CD4-positive, alpha-beta T cell treated with Interleukin-4 for 1 hour (primary cell): ENCODE measurements around the gene SAP25.

ENCODE experiments used
- DNase-seq, 2 donors: peaks; one replicate each; pipeline ENCODE4 v3.0.0-alpha.2; 2020 to 2022

SAP25 gene

DNA sequence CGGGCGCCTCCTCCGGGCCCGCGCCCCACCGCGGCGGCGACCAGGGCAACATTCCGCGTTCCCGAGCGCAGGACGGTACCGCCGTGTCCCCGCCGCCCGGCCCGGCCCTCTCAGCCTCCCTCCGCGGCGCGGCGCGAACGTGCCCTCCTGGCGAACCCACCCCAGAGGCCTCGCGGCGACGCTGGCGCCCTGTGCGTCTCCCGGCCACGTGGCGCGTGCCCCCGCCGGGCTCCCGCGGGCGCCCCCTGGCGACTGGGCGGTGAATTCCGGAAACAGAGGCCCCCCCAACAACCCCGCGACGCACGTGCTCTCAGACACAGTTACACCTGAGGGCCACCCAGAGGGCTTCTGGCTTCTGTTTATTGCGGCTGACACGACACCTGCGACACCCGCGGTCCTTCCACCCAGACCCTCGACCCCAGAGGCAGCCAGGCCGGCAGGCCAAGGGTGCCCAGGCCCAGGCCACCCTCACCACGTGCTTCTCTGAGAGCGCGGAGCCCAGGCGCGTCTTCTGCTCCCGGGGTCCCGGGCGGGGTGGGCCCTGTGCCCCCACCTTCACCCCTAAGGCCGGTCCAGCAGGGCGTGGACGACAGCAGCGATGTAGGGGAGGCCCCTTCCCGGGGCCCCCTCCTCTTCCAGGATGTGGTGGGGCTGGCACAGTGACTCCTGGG is at the start of gene SAP25:
Gene SAP25 (minus strand): TSS at position 210 of the 671 bp plus-strand sequence. CDS start 158 bp downstream, at position 52.
- no peak for DNase-seq

DNA sequence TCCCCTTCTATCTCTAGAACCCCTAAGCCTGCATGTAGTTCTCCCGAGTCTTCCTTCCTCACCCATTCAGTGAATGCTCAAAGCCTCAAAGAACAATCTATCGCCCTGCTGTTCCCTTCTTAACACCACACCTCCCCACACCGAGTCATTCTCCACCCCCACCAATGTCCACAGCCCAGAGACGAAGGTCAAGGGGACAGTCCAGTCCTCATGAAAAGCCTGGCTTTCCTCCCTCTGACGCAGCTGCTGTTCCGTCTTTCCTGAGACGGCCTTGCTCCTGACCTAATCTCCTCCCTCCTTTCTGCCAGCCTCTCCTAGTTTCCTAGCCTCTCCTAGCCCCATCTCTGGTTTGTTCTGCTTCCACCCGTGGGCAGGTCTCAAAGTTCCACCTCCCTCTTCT is 47.9 kb upstream of the SAP25 start:
- DNase-seq, result no peak

DNA sequence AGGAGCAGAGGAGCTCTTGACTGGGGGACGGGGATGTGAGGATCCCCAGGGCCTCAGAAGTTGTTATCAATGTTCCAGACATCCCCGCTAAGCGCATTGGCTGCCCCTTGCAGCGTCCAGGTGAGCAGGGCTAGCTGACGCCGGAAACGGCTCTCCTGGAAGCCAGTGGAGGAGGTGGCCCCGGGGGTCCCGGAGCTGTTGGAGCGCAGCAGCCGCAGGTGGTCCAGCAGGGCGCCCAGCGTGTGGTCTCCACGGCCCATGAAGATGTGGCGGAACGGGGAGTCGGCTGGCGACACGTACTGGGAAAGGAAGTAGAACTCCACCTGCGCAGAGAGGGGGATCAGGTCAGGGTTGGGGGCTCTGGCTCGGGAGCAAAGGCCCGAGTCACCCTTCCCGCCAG is 47.1 kb upstream of the SAP25 start:
- no peak for DNase-seq

DNA sequence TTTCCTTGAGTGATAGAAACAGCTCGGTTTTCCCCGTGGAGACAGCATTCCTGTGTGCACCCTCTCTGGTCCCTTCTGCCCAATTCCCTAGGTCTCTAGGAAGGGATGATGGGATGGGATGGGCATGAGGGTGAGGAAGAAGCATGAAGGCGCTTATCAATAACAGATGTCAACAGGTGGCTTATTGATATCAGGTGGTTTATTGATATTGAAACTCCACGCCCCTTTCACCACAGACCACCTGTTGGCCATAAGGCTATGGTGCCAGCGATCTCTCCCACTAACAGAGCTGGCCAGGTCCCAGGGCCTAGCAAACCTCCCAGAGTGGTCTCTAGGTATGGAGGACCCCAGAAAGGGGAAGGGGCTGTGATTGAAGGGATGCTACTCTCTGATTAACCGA is 46.5 kb upstream of the SAP25 start:
- no peak for DNase-seq

DNA sequence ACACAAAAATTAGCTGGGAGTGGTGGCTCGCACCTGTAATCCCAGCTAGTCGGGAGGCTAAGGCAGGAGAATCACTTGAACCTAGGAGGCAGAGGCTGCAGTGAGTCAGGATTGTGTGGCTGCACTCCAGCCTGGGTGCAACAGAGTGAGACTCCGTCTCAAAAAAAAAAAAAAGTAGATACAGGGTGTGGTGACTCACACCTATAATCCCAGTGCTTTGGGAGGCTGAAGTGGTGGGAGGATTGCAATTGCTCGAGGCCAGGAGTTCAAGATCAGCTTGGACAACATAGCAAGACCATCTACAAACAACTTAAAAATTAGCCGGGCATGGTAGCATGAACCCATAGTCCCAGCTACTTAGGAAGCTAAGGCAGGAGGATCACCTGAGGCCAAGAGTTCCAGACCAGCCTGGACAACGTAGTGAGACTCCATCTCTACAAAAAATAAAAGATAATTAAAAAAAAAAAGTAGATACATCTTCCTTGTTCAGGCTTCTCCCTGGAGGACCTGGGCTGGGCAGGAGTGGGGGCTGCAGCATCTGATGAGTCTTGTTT is 40.7 kb upstream of the SAP25 start:
- DNase-seq, result no peak

DNA sequence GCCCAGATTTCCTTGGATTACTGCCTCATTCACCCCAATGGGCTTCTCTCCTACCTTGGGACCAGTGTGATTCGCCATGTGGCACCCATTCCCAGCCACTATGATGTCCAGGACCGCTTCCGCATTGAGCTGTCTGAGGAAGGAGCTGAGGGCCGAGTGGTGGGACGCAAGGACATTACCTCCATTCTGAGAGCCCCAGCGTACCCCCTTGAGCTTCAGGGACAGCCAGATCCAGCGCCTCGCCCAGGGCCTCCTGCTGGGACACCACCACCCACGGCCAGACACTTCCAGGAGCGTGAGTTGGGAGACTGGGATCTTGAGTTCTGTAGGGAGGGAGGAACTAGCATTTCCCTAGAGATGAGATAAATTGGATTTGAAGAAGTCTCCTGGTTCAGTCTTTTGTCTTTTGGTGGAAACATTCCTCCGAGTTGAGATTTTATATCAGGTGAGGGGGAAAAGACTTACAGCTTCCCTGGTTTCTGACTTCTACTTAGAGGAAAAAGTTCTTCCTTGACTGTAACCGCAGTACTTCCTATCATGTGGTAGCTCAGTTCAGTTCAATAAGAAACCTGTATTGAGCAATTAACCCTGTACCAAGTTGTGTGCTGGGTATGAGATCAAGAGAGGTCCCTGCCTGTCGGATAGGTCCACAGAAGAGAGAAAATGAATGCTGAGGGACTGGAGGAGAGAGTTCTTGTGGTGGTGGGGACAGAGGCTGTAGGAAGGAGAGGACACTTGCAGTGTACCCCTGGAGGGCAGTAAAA is 39.9 kb upstream of the SAP25 start:
- DNase-seq, result no peak

DNA sequence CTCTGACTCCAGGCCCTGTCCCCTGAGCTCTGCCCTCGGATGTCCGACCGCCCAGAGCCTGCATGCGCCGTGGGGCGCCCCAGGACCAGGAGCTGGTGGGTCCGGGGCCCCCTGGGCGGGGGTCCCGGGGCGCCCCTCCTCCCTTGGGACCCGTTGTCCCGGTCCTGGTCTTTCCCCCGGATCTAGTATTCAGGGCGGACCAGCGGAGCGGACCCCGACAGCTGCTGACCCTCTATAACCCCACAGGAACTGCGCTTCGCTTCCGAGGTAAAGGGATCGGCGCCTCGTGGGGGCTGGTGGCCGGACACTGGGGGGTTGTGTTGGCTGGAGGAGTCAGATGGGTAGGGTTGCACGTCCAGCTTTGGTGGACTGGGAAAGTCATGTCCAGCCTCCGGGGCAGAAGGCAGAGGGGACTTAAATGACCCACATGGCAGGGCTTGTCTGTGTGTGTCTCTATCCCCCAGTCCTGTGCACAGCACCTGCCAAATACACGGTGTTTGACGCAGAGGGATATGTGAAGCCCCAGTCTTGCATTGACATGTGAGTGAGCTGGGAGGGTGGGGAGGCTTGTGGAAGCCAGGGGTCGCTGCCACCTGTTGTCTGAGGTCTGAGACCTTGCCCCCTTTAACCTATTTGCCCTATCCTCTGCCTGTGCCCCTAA is 39.2 kb upstream of the SAP25 start:
- DNase-seq, result peak; percentile 21

DNA sequence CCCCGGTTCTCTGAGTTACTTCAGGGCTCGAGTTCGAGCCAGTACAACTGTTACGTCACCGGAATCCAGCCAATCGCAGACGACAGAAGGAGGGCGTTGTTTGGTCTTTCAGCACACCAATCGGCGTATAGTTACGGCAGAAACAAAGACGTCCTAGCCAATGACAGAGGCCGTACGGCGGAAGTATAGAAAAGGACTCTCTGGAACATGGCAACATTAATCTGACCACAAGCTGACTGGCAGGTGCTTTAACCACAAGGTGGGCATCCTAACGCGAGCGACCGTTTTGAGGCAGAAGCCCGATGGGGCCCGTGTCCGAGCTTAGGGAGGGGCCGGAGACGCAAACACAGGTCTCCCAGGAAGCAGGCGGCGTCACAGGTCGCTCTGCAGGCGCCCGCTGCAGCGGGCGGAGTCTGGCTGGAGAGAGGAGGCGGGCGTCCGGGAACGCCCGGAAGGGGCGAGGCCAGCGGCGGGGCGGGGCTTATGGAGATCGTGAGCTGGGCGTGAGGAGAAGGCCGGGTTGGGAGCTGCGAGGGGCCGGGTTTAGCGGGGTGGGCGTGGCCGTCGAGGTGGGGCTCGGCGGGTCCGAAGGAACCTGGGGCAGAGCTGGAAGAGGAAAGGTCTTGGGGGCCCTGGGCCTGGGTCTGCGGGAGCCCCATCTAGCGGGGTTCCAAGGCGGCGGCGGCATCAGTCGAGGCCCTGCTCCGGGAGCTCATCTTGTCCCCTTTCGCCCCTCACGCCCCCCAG is 38.5 kb upstream of the SAP25 start, which contains the start of gene MOSPD3:
Gene MOSPD3 (plus strand): TSS at position 558 of the 747 bp plus-strand sequence. CDS start 252 bp downstream, outside the sequence.
- peak; percentile 98 for DNase-seq

DNA sequence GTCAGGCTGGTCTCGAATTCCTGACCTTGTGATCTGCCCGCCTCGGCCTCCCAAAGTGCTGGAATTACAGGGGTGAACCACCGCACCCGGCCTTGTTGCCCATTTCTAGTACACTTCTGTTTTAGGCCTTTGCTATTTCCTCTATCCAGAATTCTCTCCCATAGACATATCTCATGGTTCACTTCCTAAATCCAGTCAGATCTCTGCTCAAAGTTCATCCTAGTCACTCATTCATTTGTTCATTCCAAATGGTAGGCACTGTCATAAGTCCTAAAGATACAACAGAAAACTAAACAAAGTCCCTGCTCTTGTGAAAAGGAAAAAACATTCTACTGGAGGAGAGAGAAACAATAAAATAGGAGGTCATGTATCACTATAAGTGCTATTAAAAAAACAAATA is 36.3 kb upstream of the SAP25 start:
- DNase-seq, result no peak

DNA sequence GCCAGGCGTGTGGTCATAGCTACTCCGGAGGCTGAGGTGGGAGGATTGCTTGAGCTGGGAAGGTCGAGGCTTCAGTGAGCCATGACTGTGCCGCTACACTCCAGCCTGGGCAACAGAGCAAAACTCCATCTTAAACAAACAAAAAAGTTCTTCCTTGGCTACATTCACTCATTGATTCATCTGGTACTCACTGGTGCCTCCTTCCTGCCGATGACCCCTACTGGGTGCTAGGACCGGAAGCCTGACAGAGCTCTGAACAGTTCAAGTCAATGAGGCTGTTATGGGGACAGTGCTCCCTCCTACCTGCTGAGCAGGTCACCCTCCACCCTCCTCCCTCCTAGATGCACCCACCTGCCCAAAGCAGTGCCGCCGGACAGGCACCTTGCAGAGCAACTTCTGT is 33.4 kb upstream of the SAP25 start:
- no peak for DNase-seq

DNA sequence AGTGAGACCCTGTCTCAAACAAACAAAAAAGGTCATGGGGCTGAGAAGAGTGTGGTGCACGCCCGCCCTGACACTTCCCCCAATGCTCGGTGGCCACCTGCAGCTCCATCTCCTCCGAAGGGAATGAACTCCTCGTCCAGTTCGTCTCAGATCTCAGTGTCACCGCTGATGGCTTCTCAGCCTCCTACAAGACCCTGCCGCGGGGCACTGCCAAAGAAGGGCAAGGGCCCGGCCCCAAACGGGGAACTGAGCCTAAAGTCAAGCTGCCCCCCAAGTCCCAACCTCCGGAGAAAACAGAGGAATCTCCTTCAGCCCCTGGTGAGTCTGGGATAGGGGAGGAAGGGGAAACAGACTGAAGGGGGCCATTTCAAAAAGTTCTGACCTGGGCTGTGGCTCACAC is 32.6 kb upstream of the SAP25 start:
- DNase-seq, result no peak

DNA sequence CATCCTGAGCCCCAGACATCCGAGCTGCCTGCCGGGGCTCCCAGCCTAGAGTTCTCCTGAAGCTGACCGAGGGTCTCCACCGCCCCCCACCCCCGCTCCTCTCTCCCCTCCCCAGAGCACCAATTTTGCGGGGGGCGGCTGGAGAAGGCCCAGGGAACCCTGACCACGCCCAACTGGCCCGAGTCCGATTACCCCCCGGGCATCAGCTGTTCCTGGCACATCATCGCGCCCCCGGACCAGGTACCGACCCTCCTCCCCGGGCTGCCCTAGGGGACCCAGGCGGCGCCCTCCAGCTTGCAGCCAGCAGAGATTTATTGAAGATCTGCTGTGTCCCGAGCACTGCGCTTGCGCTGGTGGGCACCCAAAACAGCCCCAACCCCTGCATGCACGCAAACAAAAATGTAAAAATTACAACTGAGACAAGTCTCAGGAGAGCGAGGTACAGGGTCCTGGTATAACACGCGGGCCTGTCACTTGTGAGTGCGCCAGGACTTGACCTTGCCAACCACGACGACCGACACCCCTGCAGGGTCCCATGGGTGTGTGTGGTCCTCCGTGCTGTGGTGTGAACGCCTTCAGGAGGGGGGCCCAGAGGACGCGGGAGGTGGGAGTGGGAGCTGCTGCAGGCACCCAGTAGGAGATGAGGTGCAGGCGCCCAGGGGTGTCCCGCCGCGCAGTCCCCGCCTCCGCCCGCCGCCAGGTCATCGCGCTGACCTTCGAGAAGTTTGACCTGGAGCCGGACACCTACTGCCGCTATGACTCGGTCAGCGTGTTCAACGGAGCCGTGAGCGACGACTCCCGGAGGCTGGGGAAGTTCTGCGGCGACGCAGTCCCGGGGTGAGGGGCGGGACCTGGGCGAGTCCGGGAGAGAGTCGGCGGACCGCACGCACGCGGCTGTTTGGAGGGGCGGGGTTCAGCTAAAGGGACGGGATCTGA is 31.5 kb upstream of the SAP25 start:
- peak; percentile 29 to 35 for DNase-seq

DNA sequence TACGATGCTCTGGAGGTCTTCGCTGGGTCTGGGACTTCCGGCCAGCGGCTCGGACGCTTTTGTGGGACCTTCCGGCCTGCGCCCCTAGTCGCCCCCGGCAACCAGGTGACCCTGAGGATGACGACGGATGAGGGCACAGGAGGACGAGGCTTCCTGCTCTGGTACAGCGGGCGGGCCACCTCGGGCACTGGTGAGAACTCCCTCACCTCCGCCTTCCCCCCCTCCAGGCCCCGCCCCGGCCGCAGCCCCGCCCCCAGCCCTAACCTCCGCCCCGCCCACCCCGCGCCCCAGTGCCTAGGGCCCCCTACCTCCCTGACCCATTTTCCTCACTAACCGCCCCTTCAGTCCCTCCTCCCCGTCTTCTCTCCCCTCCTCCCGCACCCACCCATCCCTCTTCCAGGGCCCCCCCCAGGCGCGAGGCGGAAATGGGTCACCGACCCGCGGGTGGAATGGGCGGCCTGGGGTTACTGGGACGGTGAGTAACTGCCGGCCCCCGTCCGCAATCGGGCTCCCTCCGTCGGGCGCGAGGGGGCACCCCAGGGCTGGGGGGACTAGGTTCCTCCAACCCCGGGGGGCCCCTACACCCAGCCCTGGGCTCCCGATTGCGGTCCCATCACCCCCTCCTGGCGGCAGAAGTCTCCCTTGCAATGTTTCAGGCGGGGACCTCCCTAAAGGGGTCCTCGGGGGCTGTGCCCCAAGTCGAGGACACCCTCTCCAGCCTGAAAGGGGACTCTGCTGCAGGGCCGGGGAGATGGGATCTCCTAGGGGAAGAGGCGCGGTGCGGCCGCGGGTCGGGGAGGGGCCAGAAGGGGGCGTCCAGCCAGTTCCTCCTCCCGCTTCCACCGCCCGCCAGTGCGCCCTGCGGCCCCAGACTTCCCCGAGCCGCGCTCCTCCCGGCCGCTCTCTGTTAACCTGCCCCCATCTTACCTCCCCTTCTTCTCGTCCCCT is 30.6 kb upstream of the SAP25 start:
- DNase-seq, result peak; percentile 78 to 87

DNA sequence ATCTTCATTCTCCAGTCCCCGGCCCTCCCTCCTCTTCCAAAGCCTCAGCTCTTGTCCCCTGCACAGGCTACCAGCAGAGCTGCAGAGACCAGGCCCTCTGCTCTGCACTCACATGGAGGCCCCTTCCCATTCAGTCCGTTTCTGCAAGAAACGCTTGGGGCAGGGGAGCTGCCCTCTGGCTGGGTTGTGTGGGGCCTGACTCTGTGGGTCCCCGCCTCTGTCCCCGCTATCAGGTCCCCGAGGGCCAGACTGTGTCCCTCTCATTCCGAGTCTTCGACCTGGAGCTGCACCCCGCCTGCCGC is 30.0 kb upstream of the SAP25 start:
- DNase-seq, result no peak

DNA sequence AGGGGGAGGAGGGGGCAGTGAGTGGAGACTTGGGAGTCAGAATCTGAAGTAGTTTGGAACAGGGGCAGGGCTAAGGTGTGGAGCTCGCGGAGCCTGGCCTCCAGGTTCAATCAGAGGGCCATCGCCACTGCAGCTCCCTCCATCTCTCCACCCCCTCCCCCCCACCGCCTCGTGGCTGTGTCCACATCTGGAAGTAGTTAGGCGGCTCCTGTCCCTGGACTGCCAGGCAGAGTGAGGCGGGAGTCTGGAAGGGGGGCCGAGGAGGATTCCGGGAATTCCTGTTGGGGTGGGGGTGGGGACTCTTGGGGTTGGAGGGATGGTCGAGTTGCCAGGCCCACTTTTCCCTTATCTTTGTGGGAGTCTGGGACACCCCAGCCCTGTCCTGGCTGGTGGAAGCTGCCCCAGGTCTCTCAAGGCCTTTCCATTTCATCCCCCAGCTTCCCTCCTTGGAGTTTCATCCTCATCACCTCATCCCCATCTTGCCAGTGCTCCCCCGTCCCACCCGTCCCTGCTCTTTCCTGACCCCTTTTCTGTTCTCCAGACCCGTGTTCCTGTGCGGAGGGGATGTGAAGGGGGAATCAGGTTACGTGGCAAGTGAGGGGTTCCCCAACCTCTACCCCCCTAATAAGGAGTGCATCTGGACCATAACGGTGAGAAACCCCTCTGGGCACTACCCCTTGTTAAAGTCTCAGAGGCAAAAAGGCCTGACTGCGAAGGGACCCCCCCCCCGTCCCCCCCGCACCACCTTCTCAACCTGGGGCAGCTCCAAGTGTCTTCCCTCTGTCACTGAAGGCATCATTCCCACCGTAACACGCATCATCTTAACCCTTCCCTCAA is 29.4 kb upstream of the SAP25 start:
- no peak for DNase-seq

DNA sequence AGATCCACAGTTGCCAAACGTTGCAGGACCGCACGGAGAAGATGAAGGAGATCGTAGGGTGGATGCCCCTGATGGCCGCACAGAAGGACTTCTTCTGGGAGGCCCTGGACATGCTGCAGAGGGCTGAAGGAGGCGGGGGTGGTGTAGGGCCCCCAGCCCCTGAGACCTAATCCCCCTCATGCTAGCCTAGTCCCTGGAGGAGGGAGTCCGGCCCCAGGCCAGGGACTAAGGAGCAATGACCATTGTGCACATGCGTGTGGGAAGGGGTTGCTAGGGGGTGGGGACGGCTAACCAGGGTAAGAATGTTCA is 27.0 kb upstream of the SAP25 start:
- DNase-seq, result no peak

DNA sequence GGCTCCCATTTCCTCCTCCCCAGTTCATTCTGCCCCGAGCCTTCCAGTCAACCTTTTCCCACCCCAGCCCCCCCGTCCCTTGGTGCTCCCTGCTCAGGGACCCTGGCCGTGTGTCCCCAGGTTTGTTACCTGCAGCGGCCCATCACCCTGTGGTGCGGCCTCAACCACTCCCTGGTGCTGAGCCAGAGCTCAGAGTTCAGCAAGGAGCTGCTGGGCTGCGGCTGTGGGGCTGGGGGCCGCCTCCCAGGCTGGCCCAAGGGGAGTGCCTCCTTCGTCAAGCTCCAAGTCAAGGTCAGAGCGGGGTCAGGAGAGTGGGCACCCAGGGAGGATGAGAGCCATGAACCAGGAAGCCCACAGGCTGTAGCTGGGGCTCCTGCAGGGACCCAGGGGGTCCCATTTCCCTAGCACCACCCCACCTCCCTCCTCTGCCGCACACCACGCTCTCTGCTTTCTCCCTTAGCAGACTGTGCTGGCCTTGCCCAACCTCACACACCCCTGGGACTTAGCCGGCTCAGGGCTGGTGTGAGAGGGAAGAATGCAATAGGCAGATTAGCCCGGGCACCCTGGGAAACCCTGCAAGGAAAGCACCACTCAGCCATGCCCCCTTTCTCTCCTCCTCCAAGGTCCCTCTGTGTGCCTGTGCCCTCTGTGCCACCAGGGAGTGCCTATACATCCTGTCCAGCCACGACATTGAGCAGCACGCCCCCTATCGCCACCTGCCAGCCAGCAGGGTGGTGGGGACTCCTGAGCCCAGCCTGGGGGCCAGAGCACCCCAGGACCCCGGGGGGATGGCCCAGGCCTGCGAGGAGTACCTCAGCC is 26.4 kb upstream of the SAP25 start:
- no peak for DNase-seq

DNA sequence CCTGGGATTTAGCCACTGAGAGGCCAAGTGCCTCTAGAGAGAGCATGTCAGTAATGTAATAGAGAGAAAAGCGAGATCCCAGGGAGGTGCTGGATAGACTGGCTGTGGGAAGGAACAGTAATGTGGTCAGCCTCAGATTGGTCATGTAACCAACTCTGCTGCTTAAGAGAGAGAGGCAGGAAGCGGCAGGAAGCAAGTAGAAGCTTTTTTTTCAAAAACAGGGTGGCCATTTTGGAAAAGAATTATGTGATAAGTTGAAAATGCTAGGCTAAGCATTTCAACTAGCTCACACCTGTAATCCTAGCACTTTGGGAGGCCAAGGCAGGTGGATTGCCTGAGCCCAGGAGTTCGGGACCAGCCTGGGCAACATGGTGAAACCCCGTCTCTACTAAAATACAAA is 24.7 kb upstream of the SAP25 start:
- DNase-seq, result no peak

DNA sequence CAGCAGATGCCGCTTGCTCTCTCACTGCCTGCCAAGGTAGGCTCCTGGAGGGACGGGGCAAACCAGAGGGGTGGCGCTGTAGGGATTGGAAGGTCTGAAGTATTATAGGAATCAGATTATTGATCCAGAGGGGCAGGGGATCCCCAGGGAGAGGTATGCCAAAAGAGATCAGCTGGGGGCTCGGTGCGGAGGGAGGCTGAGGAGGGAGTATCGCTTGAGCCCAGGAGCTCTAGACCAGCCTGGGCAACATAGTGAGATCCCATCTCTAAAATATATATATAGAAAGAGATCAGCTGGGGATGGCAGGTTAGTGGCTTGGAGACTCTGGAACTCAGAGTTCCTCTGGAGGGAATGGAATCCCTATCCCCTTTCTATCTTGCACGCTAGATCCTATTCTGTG is 21.5 kb upstream of the SAP25 start:
- DNase-seq, result no peak
